HG03432 (cell line): ENCODE measurements around the gene MAPT.

ENCODE experiments used
- ATAC-seq: cut with Tn5 transposase; IDR thresholded peaks from one replicate; pipeline ENCODE4 v1.9.1; 2021; ENCODE audit warnings: mild to moderate bottlenecking, moderate library complexity; ENCODE audit not compliant: unreplicated experiment

The MAPT gene

GRCh38 chr17:46043606-46044005, 149.3 kb downstream of the MAPT start:
- ATAC-seq: no peak

- no peak for ATAC-seq
These were observed 150.1 kb downstream of the MAPT start for GRCh38 chr17:46044286-46044928.

GRCh38 chr17:46044989-46045388, 150.6 kb downstream of the MAPT start:
- no peak for ATAC-seq

GRCh38 chr17:46045639-46046038, 151.3 kb downstream of the MAPT start:
- ATAC-seq: no peak

- ATAC-seq: no peak
These were observed 152.6 kb downstream of the MAPT start for GRCh38 chr17:46046957-46047356.

- ATAC-seq: no peak
These were observed 153.0 kb downstream of the MAPT start for GRCh38 chr17:46047398-46047797.

- no peak for ATAC-seq
These were observed 153.5 kb downstream of the MAPT start for GRCh38 chr17:46047856-46048255.

- no peak for ATAC-seq
These were observed 155.3 kb downstream of the MAPT start for GRCh38 chr17:46049656-46050055.

GRCh38 chr17:46053911-46054534, 159.7 kb downstream of the MAPT start:
- no peak for ATAC-seq

GRCh38 chr17:46056800-46057304, 162.5 kb downstream of the MAPT start:
- no peak for ATAC-seq

GRCh38 chr17:46057366-46057765, 163.0 kb downstream of the MAPT start:
- no peak for ATAC-seq

GRCh38 chr17:46059486-46059885, 165.1 kb downstream of the MAPT start:
- ATAC-seq: no peak

- ATAC-seq: no peak
These were observed 166.1 kb downstream of the MAPT start for GRCh38 chr17:46060461-46060860.

GRCh38 chr17:46061435-46061834, 167.1 kb downstream of the MAPT start:
- ATAC-seq: no peak

- ATAC-seq: no peak
These were observed 168.9 kb downstream of the MAPT start for GRCh38 chr17:46063241-46063640.

- no peak for ATAC-seq
These were observed 170.1 kb downstream of the MAPT start for GRCh38 chr17:46064460-46064859.

GRCh38 chr17:46071796-46072195, 177.4 kb downstream of the MAPT start:
- no peak for ATAC-seq

- no peak for ATAC-seq
These were observed 178.6 kb downstream of the MAPT start for GRCh38 chr17:46072998-46073397.

- no peak for ATAC-seq
These were observed 180.2 kb downstream of the MAPT start for GRCh38 chr17:46074540-46074939.
